Neural progenitor cell (in vitro differentiated cells): ENCODE measurements around the gene COL19A1. TPM values are rescaled to one million over a fixed set of nuclear protein-coding genes. Genes with fewer than 3 reads are reported as not detected.

Experiments
- DNase-seq: peaks from one replicate; pipeline ENCODE4 v3.0.0-alpha.2; 2016; ENCODE audit warnings: low spot score
- H2AFZ ChIP-seq: fragments of 200-600 bp; sonication (generic); replicated peaks from 2 replicates; pipeline ENCODE4 v1.6.1; 2016; ENCODE audit warnings: antibody characterized with exemption
- H3F3A ChIP-seq: fragments of 200-600 bp; sonication (generic); 2 replicates; pipeline ENCODE4 v1.6.1; 2016; ENCODE audit warnings: antibody characterized with exemption, low read depth
- H3K27ac ChIP-seq: fragments of 200-600 bp; sonication (generic); 2 replicates; pipeline ENCODE4 v1.5.1; 2016; ENCODE audit warnings: mild to moderate bottlenecking
- H3K27me3 ChIP-seq: fragments of 200-600 bp; sonication (generic); 2 replicates; pipeline ENCODE4 v1.6.1; 2016; ENCODE audit warnings: mild to moderate bottlenecking, moderate library complexity
- H3K36me3 ChIP-seq: fragments of 200-600 bp; sonication (generic); 2 replicates; pipeline ENCODE4 v1.5.1; 2016
- H3K4me1 ChIP-seq: fragments of 200-600 bp; sonication (generic); 2 replicates; pipeline ENCODE4 v1.6.1; 2016; ENCODE audit warnings: mixed run types
- H3K4me2 ChIP-seq: fragments of 200-600 bp; sonication (generic); 2 replicates; pipeline ENCODE4 v1.6.1; 2016
- H3K4me3 ChIP-seq: fragments of 200-600 bp; sonication (generic); 2 replicates; pipeline ENCODE4 v1.5.1; 2016
- H3K79me2 ChIP-seq: fragments of 200-600 bp; sonication (generic); 2 replicates; pipeline ENCODE4 v1.6.1; 2016; ENCODE audit warnings: low read depth
- H3K9ac ChIP-seq: fragments of 200-600 bp; sonication (generic); 2 replicates; pipeline ENCODE4 v1.6.1; 2016
- H3K9me3 ChIP-seq: fragments of 200-600 bp; sonication (generic); 2 replicates; pipeline ENCODE4 v1.5.1; 2016; ENCODE audit warnings: low read depth
- H4K20me1 ChIP-seq: fragments of 200-600 bp; sonication (generic); 2 replicates; pipeline ENCODE4 v1.6.1; 2016; ENCODE audit warnings: low read depth
- H3K27ac Mint-ChIP-seq: 3 replicates; pipeline ENCODE4 v1.8.0; 2021; ENCODE audit warnings: mixed read lengths
- H3K27me3 Mint-ChIP-seq: 2 replicates; pipeline ENCODE4 v1.8.0; 2022; ENCODE audit warnings: low read depth, mild to moderate bottlenecking, inconsistent platforms, moderate library complexity, mixed read lengths; ENCODE audit not compliant: insufficient read depth
- H3K36me3 Mint-ChIP-seq: 3 replicates; pipeline ENCODE4 v1.8.0; 2021; ENCODE audit warnings: mixed read lengths
- H3K4me1 Mint-ChIP-seq: 3 replicates; pipeline ENCODE4 v1.8.0; 2021; ENCODE audit warnings: mixed read lengths
- H3K4me3 Mint-ChIP-seq: 3 replicates; pipeline ENCODE4 v1.8.0; 2021; ENCODE audit warnings: mild to moderate bottlenecking, moderate library complexity, mixed read lengths
- H3K9me3 Mint-ChIP-seq: 3 replicates; pipeline ENCODE4 v1.8.0; 2020; ENCODE audit warnings: mixed read lengths
- CTCF ChIP-seq: fragments of 200-600 bp; sonication (generic); IDR thresholded peaks from 2 replicates; pipeline ENCODE4 v1.5.1; 2017; ENCODE audit warnings: antibody characterized with exemption, mild to moderate bottlenecking
- EZH2 ChIP-seq: fragments of 200-600 bp; sonication (generic); IDR thresholded peaks from 2 replicates; pipeline ENCODE4 v1.6.1; 2017; ENCODE audit warnings: antibody characterized with exemption, mild to moderate bottlenecking, moderate library complexity
- EZH2phosphoT487 ChIP-seq: fragments of 200-600 bp; sonication (generic); IDR thresholded peaks from 2 replicates; pipeline ENCODE4 v1.6.1; 2017; ENCODE audit warnings: antibody characterized with exemption
- total RNA-seq: library from RNA; depleted of rRNA; stranded (reverse); fragments of >200 nt; gene quantifications from 2 replicates; pipeline ENCODE4 v1.2.3, GENCODE V29; 2015; ENCODE audit warnings: low replicate concordance

COL19A1 gene
- total RNA-seq, 1 donor from 2014 or later, result not detected

- Mint-ChIP-seq H3K36me3 (no peaks in the 10 kb centered on the region), H3K4me1 (no peaks in the 10 kb centered on the region), H3K9me3 (peaks cover 6% of the 10 kb centered on the region), H3K27ac (no peak overlapping the region), H3K4me3 (no peak overlapping the region), H3K27me3 (no peaks in the 10 kb centered on the region)
- no peak overlapping the region for H3K4me2 ChIP-seq
- H3K79me2 ChIP-seq, result no peaks in the 10 kb centered on the region
- H3K4me3 ChIP-seq, result no peak overlapping the region
- H4K20me1 ChIP-seq, result no peaks in the 10 kb centered on the region
- H2AFZ ChIP-seq, result no peak overlapping the region
- H3K27me3 ChIP-seq, result no peaks in the 10 kb centered on the region
- H3K36me3 ChIP-seq, result no peaks in the 10 kb centered on the region
- no peak overlapping the region for H3K9ac ChIP-seq
- H3K27ac ChIP-seq, result no peak overlapping the region
- DNase-seq, result no peak
- no peak for TF ChIP-seq CTCF
- TF ChIP-seq EZH2phosphoT487, result no peak
- TF ChIP-seq EZH2, result no peak
- no peaks in the 10 kb centered on the region for H3K9me3 ChIP-seq
- H3F3A ChIP-seq, result no peaks in the 10 kb centered on the region
- H3K4me1 ChIP-seq, result no peaks in the 10 kb centered on the region
Measured at GRCh38 chr6:70180901-70181599, 314.7 kb downstream of the COL19A1 start.

- Histone ChIP-seq H3K27ac (no peak overlapping the region), H3K27me3 (no peaks in the 10 kb centered on the region), H3F3A (no peaks in the 10 kb centered on the region), H2AFZ (no peak overlapping the region), H3K4me2 (no peak overlapping the region), H3K79me2 (no peaks in the 10 kb centered on the region), H3K9ac (no peak overlapping the region), H3K36me3 (no peaks in the 10 kb centered on the region), H3K4me3 (no peak overlapping the region), H3K9me3 (no peaks in the 10 kb centered on the region), H4K20me1 (no peaks in the 10 kb centered on the region), H3K4me1 (no peaks in the 10 kb centered on the region)
- no peak overlapping the region for H3K4me3 Mint-ChIP-seq
- TF ChIP-seq EZH2 (no peak), CTCF (no peak), EZH2phosphoT487 (no peak)
- peaks cover 6% of the 10 kb centered on the region for H3K9me3 Mint-ChIP-seq
- DNase-seq, result no peak
- H3K27me3 Mint-ChIP-seq, result no peaks in the 10 kb centered on the region
- no peak overlapping the region for H3K27ac Mint-ChIP-seq
- no peaks in the 10 kb centered on the region for H3K4me1 Mint-ChIP-seq
- H3K36me3 Mint-ChIP-seq, result no peaks in the 10 kb centered on the region
Measured at GRCh38 chr6:70183538-70183937, 317.2 kb downstream of the COL19A1 start.

- DNase-seq, result no peak
- H3K4me1 ChIP-seq, result no peaks in the 10 kb centered on the region
- H3K4me2 ChIP-seq, result no peak overlapping the region
- Mint-ChIP-seq H3K9me3 (no peaks in the 10 kb centered on the region), H3K4me3 (no peak overlapping the region), H3K36me3 (no peaks in the 10 kb centered on the region), H3K4me1 (no peaks in the 10 kb centered on the region), H3K27ac (no peak overlapping the region), H3K27me3 (no peaks in the 10 kb centered on the region)
- TF ChIP-seq CTCF, result no peak
- no peaks in the 10 kb centered on the region for H3K79me2 ChIP-seq
- H3K36me3 ChIP-seq, result no peaks in the 10 kb centered on the region
- no peak overlapping the region for H2AFZ ChIP-seq
- H3K9me3 ChIP-seq, result no peaks in the 10 kb centered on the region
- no peaks in the 10 kb centered on the region for H4K20me1 ChIP-seq
- H3K27me3 ChIP-seq, result no peaks in the 10 kb centered on the region
- no peak overlapping the region for H3K4me3 ChIP-seq
- no peak overlapping the region for H3K27ac ChIP-seq
- H3F3A ChIP-seq, result no peaks in the 10 kb centered on the region
- H3K9ac ChIP-seq, result no peak overlapping the region
Measured at GRCh38 chr6:70184723-70185122, 318.4 kb downstream of the COL19A1 start.
